ENCODE measurements around the gene ALX3.

DNA sequence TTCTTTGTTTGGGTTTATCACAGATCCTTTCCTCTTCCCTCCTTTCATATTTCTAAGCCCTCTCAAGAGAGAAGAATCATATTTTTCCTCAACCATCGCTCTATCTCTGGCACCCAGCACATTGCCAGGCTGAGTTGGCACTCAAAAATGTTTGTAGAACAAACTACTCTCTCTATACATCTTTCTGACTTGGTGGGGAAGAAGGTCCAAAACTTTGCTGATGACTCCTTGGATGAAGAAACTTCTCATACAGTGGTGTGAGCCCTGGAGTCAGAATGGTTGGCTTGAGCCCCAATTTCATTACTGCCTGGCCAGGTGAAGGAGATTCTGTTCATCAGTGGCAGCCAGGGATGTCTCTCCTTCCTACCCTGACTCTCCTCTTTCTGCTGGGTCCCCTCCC is 11.9 kb downstream of the ALX3 start:
- TF ChIP-seq, protein P1, sequence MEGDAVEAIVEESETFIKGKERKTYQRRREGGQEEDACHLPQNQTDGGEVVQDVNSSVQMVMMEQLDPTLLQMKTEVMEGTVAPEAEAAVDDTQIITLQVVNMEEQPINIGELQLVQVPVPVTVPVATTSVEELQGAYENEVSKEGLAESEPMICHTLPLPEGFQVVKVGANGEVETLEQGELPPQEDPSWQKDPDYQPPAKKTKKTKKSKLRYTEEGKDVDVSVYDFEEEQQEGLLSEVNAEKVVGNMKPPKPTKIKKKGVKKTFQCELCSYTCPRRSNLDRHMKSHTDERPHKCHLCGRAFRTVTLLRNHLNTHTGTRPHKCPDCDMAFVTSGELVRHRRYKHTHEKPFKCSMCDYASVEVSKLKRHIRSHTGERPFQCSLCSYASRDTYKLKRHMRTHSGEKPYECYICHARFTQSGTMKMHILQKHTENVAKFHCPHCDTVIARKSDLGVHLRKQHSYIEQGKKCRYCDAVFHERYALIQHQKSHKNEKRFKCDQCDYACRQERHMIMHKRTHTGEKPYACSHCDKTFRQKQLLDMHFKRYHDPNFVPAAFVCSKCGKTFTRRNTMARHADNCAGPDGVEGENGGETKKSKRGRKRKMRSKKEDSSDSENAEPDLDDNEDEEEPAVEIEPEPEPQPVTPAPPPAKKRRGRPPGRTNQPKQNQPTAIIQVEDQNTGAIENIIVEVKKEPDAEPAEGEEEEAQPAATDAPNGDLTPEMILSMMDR (IDR thresholded peaks at IDR 0.05), result no peak
- TF ChIP-seq POLR2A (IDR thresholded peaks at IDR 0.05), result no peak
- TF ChIP-seq EP300 (IDR thresholded peaks at IDR 0.05), result no peak

All from sigmoid colon (tissue), 4 donors.